HG03432 (cell line): ENCODE data around the gene OR8S1.
A peak's percentile ranks its signal among the peaks of the same experiment; 100 is the strongest.
"Not testable (repeated sequence)": the region's sequence is repeated elsewhere in the genome, so short reads cannot be mapped to it uniquely, and the experiment has no call there.

Experiments
- ATAC-seq: cut with Tn5 transposase; IDR thresholded peaks from one replicate; pipeline ENCODE4 v1.9.1; 2021; ENCODE audit warnings: mild to moderate bottlenecking, moderate library complexity; ENCODE audit not compliant: unreplicated experiment

Gene OR8S1

DNA sequence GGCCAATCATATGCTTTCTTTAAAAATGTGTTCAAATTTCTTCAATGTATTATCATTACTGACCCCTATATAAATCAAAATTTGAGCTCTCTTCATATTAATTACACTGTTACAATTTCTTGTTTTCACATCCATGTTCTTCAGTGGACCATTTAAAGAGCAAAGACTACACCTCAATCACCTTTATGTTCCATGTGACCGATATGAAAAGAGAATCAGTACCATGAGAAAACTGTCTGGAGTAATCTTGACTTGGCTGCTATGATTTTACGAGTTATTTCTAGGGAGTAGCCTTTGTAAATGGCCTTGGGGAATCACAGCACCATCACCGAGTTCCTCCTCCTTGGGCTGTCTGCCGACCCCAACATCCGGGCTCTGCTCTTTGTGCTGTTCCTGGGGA is at the start of gene OR8S1:
OR8S1 (plus strand) TSS at position 301 of the 400 bp plus-strand sequence; CDS start at position 301, 0 bp downstream.
- ATAC-seq: no peak

- no peak for ATAC-seq
These were observed 43.2 kb upstream of the OR8S1 start, which contains the start of gene C12orf54 for GRCh38 chr12:48482198-48482597. Gene C12orf54 (plus strand): TSS chr12:48482498. CDS start chr12:48483297, 799 bp downstream.

- ATAC-seq: no peak
These were observed 42.5 kb upstream of the OR8S1 start for GRCh38 chr12:48482930-48483329.

- no peak for ATAC-seq
These were observed 39.2 kb upstream of the OR8S1 start for GRCh38 chr12:48486261-48486660.

- no peak for ATAC-seq
These were observed 38.8 kb upstream of the OR8S1 start for GRCh38 chr12:48486679-48487078.

DNA sequence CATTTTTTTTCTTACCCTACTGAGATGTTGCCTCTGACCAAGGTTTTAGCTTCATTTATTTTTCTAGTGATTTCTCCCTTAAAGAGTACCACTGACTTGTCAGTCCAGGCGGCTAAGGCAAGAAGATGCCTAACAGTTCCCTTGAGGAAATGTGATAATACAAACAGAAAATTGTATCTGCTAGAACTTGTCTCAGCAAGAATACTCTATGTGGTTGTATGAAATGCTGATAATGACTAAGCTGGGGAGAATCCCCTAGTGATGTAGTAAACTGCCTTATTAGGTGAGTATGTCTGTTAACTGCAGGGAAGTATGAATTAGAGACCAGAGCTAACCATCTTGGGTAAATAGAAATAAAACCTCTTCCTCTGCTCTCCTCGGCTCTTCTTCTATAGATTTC is 36.4 kb upstream of the OR8S1 start:
- ATAC-seq: peak; percentile 96

- ATAC-seq: not testable (repeated sequence)
These were observed 36.0 kb upstream of the OR8S1 start for GRCh38 chr12:48489456-48489855.

DNA sequence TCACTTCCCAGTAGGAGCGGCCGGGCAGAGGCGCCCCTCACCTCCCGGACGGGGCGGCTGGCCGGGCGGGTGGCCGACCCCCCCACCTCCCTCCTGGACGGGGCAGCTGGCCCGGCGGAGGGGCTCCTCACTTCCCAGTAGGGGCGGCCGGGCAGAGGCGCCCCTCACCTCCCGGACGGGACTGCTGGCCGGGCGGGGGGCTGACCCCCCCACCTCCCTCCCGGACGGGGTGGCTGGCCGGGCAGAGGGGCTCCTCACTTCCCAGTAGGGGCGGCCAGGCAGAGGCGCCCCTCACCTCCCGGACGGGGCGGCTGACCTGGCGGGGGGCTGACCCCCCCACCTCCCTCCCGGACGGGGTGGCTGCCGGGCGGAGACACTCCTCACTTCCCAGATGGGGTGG is 25.2 kb upstream of the OR8S1 start:
- ATAC-seq: not testable (repeated sequence)

DNA sequence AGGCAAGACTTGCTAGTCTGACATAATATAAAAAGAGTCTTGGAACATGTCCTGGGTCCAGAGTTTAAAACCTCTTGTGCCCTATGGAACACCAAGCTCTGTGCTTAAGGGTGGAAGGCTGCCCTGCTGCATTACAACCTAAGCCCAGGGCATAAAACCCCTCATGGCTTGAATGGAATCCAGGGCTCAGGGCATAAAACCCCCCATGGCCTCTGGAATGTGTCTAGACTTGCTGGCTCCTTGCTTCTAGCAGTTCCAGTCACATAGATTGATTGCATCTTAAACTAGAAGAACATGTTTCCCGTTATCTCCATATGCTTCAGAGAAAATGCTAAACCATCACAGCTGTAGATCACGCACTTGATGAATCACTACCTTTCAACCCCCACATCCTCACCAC is 18.6 kb upstream of the OR8S1 start:
- not testable (repeated sequence) for ATAC-seq

- no peak for ATAC-seq
These were observed 16.4 kb upstream of the OR8S1 start for GRCh38 chr12:48508987-48509386.

- no peak for ATAC-seq
These were observed 15.3 kb upstream of the OR8S1 start for GRCh38 chr12:48510111-48510510.

DNA sequence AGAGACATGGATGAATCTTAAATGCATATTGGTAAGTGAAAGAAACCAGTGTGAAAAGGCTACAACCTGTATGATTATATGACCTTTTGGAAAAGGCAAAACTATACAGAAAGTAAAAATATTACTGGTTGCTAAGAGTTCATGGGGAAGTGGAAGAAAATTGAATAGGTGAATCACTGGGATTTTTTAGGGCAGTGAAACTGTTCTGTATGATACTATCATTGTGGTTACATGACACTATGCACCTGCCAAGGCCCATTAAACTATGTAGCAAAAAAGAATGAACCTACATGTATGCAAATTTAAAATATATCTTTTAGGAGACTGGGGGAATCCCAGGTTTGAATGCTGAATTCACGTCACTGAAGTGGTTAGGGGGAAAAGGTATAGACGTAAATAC is 12.6 kb upstream of the OR8S1 start:
- ATAC-seq: peak; percentile 93

GRCh38 chr12:48514728-48515127 is 10.7 kb upstream of the OR8S1 start:
- no peak for ATAC-seq

- ATAC-seq: not testable (repeated sequence)
These were observed 5.1 kb upstream of the OR8S1 start for GRCh38 chr12:48520381-48520780.

DNA sequence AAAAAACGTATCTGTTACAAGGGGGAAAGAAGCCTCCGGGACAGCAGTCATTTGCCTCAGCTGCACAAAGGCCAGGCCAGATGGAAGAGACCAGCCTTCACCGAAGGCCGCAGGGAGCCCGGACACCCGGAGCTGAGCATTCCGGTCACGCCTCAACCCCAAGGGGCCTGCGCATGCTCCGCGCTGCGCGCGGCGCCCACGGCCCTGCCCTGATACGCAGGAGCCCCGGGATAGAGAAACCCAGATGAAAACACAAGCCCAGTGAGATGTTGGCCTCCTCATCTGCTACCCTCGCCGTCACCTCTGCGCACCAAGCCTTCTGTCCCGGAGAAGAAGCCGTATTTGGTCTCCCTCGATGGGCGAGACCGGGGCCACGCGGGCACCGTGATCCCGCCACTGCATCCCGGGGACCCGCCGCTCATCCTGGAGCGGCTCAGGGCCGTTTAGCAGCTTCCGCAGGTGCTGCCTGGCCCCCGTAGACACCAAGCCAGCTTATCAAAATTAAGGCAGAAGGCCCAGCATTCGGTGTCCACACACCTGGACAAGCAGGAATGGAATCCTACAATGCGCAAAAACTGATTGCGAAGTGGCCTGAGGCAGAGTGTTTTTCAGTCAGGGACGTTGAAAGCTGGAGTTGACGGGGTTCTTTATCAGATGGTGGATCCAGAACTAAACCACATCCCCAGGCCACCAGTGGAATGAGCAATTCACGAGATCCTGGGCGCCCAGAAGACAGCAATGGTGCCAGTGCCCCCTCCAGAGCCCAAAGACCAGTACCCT is 2.6 kb downstream of the OR8S1 start:
- ATAC-seq: no peak

DNA sequence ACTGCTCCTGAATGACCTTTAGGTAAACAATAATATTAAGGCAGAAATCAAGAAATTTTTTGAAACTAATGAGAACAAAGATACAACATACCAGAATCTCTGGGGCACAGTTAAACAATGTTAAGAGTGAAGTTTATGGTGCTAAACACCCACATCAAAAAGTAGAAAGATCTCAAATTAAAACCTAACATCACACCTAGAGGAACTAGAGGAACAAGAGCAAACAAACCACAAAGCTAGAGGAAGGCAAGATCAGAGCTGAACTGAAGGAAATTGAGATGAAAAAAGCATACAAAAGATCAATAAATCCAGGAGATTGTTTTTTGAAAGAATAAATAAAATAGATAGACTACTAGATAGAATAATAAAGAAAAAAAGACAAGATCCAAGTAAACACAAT is 7.2 kb downstream of the OR8S1 start:
- no peak for ATAC-seq

GRCh38 chr12:48536602-48537001 is 11.2 kb downstream of the OR8S1 start:
- ATAC-seq: no peak

DNA sequence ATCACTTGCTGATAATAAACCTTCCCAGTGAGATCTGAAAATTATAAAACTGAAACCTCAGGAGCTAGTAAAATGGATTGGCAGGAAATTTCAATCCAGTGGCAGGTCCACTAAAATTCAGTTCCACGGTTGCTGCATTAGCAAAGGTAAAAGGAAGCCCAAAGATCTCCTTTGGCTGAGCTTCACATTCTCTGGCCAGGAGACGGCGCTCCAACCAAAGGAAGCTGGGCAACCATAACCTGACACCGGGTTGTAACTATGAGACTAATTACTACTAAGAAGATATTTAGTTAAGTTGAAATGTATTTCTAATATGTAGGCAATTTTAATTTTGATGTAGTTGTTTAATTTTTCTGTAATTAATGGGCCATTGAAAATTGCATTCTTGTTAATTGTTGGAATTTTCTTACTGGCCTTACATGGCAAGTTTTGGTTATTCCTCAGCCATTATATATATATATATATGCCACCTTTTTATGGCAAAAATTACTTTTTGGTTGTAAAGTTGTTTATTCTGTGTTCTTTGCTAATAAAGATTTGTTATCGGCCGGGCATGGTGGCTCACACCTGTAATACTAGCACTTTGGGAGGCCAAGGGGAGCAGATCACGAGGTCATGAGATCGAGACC is 17.0 kb downstream of the OR8S1 start:
- no peak for ATAC-seq

- ATAC-seq: no peak
These were observed 20.5 kb downstream of the OR8S1 start for GRCh38 chr12:48545833-48546469.

- ATAC-seq: not testable (repeated sequence)
These were observed 21.6 kb downstream of the OR8S1 start for GRCh38 chr12:48547012-48547411.

- not testable (repeated sequence) for ATAC-seq
These were observed 26.2 kb downstream of the OR8S1 start for GRCh38 chr12:48551636-48552035.
